Measurements from ENCODE around the gene SH3PXD2B.

SH3PXD2B gene

DNA sequence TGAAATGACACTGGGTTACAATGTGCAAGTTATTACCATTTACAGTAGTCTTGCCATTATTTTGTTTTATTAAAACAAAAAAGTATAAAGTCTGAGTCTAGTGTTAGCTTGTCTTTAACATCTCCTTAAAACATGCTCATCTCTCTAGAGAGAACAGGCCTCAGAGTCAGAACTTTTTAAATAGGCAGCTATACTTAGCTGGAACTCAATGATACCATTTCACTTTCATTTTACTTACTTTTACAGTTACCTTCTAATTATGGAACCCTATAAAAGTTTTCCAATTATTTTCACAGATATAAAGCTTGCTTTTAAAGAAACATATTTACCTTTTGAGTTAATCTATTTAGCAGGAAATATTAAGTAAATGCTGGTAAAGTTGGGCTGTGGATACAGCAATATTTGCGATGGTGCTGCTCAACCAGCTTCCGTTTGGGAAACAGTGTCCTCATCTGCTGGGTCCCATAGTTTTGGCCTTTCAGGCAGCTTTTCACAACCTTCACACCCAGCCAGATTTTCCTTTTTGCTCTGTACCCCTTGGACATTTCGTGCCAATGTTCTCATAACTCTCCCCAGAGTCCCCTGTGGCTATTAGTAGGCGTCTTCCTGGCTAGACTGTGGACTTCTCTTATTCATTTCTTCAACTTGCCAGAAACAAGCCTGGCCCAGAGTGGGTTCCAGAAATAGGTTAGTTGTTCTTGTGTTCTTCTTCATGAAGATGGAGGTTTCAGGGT, 134.4 kb downstream of the SH3PXD2B start:
- 95% methylated on average over 4 of the region's 4 CpGs for WGBS
- no peaks in the 10 kb centered on the region for H3K9me3 ChIP-seq (ENCODE audit: insufficient read depth, low read depth, low read length)
- no peak overlapping the region for H3K9ac ChIP-seq (ENCODE audit: low read depth, low read length)
- H3K4me1 ChIP-seq (ENCODE audit: insufficient read depth, low read length) = no peaks in the 10 kb centered on the region
- H3K27ac ChIP-seq (ENCODE audit: low read depth, low read length) = no peak overlapping the region
- no peak overlapping the region for H3K4me3 ChIP-seq (ENCODE audit: low read length)
- H3K36me3 ChIP-seq (ENCODE audit: insufficient read depth, low read length) = no peaks in the 10 kb centered on the region
- H3K27me3 ChIP-seq (ENCODE audit: insufficient read depth, low read length) = no peaks in the 10 kb centered on the region

DNA sequence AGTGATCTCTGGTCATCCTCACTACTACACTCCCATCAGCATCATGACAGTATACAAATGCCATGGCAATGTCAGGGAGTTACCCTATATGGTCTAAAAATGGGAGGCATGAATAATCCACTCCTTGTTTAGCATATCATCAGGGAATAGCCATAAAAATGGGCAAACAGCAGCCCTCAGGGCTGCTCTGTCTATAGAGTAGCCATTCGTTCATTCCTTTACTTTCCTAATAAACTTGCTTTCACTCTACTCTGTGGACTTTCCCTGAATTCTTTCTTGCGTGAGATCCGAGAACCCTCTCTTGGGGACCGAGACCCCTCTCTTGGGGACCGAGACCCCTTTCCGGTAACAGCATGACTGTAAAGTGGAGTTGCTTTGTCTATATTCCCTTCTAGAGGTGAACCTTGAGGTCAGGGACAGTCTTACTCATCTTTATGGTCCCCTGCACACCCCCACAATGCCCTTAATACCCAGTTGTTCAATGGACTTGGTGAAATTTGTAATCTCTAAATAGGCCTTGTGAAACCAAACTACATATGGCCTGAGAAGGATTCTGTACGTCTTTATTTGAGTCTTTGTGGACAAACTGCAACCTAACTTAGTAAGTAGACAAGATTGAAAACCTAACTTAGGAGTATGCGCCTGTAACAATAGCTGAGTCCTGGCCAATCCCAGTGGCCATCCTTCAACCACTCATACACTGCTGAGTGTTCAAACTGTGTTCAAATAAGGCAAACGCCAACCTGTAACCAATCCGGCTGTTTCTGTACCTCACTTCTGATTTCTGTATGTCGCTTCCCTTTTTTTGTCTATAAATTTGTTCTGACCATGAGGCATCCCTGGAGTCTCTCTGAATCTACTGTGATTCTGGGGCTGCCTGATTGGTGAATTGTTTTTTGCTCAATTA, 138.5 kb downstream of the SH3PXD2B start:
- no peaks in the 10 kb centered on the region for H3K9me3 ChIP-seq (ENCODE audit: insufficient read depth, low read depth, low read length)
- no peak overlapping the region for H3K4me3 ChIP-seq (ENCODE audit: low read length)
- no peaks in the 10 kb centered on the region for H3K27me3 ChIP-seq (ENCODE audit: insufficient read depth, low read length)
- no peak overlapping the region for H3K27ac ChIP-seq (ENCODE audit: low read depth, low read length)
- H3K36me3 ChIP-seq (ENCODE audit: insufficient read depth, low read length) = no peaks in the 10 kb centered on the region
- H3K4me1 ChIP-seq (ENCODE audit: insufficient read depth, low read length) = no peaks in the 10 kb centered on the region
- H3K9ac ChIP-seq (ENCODE audit: low read depth, low read length) = no peak overlapping the region
- WGBS = 93% methylated on average over 11 of the region's 11 CpGs

DNA sequence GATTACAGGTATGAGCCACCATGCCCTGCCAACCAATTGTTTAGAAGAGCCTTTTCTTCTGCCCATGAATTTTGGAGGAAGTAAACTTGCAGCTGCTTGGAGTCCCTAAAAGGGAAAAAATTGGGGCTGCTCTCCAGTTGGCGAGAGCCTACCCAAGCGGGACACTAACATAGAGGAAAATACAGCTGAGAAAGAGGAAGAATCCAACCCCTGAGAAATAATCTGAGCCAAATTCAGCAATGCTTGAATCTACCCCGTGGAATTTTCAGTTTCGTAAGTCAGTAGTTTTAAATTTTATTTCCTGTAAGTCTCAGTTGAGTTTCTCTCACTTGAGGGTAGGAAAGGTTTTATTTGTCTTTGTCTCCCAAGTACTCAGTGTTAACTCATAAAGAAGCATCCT, 140.4 kb downstream of the SH3PXD2B start:
- Histone ChIP-seq H3K27ac (ENCODE audit: low read depth, low read length) (no peak overlapping the region), H3K27me3 (ENCODE audit: insufficient read depth, low read length) (no peaks in the 10 kb centered on the region), H3K4me1 (ENCODE audit: insufficient read depth, low read length) (no peaks in the 10 kb centered on the region; the same call in 1 of the 2 replicates), H3K9me3 (ENCODE audit: insufficient read depth, low read depth, low read length) (no peaks in the 10 kb centered on the region), H3K36me3 (ENCODE audit: insufficient read depth, low read length) (no peaks in the 10 kb centered on the region), H3K4me3 (ENCODE audit: low read length) (no peak overlapping the region), H3K9ac (ENCODE audit: low read depth, low read length) (no peak overlapping the region)
- 93% methylated on average over 4 of the region's 4 CpGs for WGBS

DNA sequence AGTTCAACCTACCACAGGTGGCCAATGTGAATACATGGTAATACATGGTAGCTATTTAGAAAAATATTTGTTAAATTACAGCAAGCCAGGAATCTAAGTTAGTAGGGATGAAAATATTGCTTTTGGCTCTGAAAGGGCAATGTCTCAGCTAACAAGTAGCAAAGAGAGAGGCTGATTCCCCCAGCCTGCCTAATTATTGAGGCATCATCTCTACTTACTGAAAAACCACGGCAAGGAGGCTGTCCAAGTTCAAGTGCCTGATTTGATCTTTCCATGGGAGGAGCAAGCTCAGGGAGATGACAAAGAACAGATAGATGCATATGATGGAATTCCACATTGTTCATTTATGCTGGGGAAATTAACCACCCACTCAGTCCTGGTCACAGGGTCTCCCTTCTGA, 142.0 kb downstream of the SH3PXD2B start:
- Histone ChIP-seq H3K27me3 (ENCODE audit: insufficient read depth, low read length) (no peaks in the 10 kb centered on the region), H3K9me3 (ENCODE audit: insufficient read depth, low read depth, low read length) (no peaks in the 10 kb centered on the region), H3K4me3 (ENCODE audit: low read length) (no peak overlapping the region), H3K27ac (ENCODE audit: low read depth, low read length) (no peak overlapping the region), H3K4me1 (ENCODE audit: insufficient read depth, low read length) (no peaks in the 10 kb centered on the region; the same call in 1 of the 2 replicates), H3K36me3 (ENCODE audit: insufficient read depth, low read length) (no peaks in the 10 kb centered on the region), H3K9ac (ENCODE audit: low read depth, low read length) (no peak overlapping the region)
- 89% methylated on average over 1 of the region's 1 CpG for WGBS

DNA sequence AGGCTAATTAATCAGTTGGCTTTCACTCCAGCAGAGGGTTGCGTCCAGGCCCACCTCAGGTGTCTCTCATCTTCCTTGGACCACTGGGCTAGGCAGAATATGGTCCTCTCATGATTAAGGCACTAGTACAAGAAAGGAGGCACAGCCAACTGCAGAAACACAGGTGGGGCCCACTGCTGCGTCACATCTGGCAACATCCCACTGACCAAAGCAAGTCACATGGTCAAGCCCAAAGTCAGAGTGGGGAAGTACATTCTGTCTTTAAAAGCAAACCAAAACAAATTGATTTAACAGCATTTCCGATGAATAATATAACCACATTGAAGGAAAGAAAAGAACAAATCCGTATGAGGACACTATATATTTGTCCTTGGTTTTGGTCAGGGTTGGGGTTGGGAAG, 142.7 kb downstream of the SH3PXD2B start:
- H3K9me3 ChIP-seq (ENCODE audit: insufficient read depth, low read depth, low read length) = no peaks in the 10 kb centered on the region
- whole genome bisulfite sequencing = 94% methylated on average over 4 of the region's 4 CpGs
- H3K9ac ChIP-seq (ENCODE audit: low read depth, low read length) = no peak overlapping the region
- H3K36me3 ChIP-seq (ENCODE audit: insufficient read depth, low read length) = no peaks in the 10 kb centered on the region
- H3K4me1 ChIP-seq (ENCODE audit: insufficient read depth, low read length) = no peaks in the 10 kb centered on the region; the same call in 1 of the 2 replicates
- no peaks in the 10 kb centered on the region for H3K27me3 ChIP-seq (ENCODE audit: insufficient read depth, low read length)
- no peak overlapping the region for H3K4me3 ChIP-seq (ENCODE audit: low read length)
- H3K27ac ChIP-seq (ENCODE audit: low read depth, low read length) = no peak overlapping the region

DNA sequence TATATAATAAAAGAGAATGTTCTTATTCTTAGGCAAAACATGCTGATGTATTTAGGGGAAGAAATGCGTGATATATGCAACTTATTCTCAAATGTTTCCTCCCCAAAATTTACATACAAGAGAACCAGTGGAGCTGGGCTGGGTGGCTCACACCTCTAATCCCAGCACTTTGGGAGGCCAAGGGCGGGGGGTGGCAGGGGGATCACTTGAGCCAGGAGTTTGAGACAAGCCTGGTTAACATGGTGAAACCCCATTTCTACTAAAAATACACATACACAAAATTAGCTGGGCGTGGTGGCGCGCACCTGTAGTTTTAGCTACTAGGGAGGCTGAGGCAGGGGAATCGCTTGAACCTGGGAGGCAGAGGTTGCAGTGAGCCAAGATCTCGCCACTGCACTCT, 143.3 kb downstream of the SH3PXD2B start:
- Histone ChIP-seq H3K36me3 (ENCODE audit: insufficient read depth, low read length) (no peaks in the 10 kb centered on the region), H3K9ac (ENCODE audit: low read depth, low read length) (no peak overlapping the region), H3K4me3 (ENCODE audit: low read length) (no peak overlapping the region), H3K9me3 (ENCODE audit: insufficient read depth, low read depth, low read length) (no peaks in the 10 kb centered on the region), H3K4me1 (ENCODE audit: insufficient read depth, low read length) (no peaks in the 10 kb centered on the region; the same call in 1 of the 2 replicates), H3K27me3 (ENCODE audit: insufficient read depth, low read length) (no peaks in the 10 kb centered on the region), H3K27ac (ENCODE audit: low read depth, low read length) (no peak overlapping the region)
- 94% methylated on average over 6 of the region's 7 CpGs for WGBS

DNA sequence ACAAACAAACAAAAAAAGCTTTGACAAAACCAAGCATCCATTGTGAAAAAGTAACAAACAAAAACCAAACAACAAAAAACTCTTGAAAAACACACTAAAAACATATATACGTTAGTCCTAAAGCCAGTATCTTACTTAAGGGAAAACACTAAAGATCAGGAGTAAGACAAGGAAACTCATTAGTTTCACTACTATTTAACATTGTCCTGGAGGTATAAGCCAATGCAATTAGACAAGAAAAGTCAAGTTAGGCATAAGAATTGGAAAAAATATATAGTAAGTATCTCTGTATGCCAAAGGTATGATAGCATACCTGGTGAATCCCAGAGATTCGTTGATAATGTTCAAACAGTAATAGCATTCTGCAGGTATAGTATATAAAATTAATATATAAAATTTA, 148.9 kb downstream of the SH3PXD2B start:
- H3K4me3 ChIP-seq (ENCODE audit: low read length) = no peak overlapping the region
- no peak overlapping the region for H3K9ac ChIP-seq (ENCODE audit: low read depth, low read length)
- no peaks in the 10 kb centered on the region for H3K27me3 ChIP-seq (ENCODE audit: insufficient read depth, low read length)
- H3K4me1 ChIP-seq (ENCODE audit: insufficient read depth, low read length) = peaks cover 4% of the 10 kb centered on the region; the same call in 1 of the 2 replicates
- H3K27ac ChIP-seq (ENCODE audit: low read depth, low read length) = no peak overlapping the region
- 100% methylated on average over 1 of the region's 2 CpGs for WGBS
- H3K9me3 ChIP-seq (ENCODE audit: insufficient read depth, low read depth, low read length) = peaks cover 9% of the 10 kb centered on the region
- H3K36me3 ChIP-seq (ENCODE audit: insufficient read depth, low read length) = no peaks in the 10 kb centered on the region

DNA sequence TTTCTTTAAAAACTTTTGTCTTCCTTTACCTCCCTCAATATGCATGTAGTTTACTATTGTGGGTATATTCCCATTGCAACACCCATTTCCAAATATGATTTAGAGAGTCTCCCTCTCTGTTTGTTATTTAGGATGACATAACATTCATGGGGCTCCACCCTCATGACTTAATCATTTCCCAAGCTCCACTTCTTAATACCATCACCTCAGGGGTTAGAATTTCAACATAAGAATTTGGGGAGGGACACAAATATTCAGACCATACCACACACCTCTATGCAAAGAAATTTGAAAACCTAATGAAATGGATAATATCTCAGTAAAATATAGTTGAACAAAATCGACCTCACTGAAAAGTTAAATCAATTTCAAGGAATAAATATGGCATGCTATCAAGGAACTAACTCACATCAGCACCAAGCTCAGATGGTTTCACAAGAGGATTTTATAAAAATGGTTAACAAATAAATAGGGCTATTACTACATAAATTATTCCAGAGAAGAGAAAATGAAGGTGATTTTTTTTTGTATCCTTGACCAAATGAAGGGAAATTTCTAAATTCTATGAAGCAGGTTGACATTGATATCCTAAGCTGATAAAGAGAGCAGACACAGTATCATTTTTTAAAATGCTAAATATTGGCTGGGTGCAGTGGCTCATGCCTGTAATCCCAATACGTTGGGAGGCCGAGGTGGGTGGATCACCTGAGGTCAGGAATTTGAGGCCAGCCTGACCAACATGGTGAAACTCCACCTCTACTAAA, 150.6 kb downstream of the SH3PXD2B start:
- Histone ChIP-seq H3K27me3 (ENCODE audit: insufficient read depth, low read length) (no peaks in the 10 kb centered on the region), H3K9me3 (ENCODE audit: insufficient read depth, low read depth, low read length) (peaks cover 9% of the 10 kb centered on the region), H3K4me1 (ENCODE audit: insufficient read depth, low read length) (0 out of 2 replicates have a peak, but pooled peaks cover 4% of the 10 kb centered on the region), H3K9ac (ENCODE audit: low read depth, low read length) (no peak overlapping the region), H3K4me3 (ENCODE audit: low read length) (no peak overlapping the region), H3K36me3 (ENCODE audit: insufficient read depth, low read length) (no peaks in the 10 kb centered on the region), H3K27ac (ENCODE audit: low read depth, low read length) (no peak overlapping the region)
- 92% methylated on average over 2 of the region's 3 CpGs for WGBS

DNA sequence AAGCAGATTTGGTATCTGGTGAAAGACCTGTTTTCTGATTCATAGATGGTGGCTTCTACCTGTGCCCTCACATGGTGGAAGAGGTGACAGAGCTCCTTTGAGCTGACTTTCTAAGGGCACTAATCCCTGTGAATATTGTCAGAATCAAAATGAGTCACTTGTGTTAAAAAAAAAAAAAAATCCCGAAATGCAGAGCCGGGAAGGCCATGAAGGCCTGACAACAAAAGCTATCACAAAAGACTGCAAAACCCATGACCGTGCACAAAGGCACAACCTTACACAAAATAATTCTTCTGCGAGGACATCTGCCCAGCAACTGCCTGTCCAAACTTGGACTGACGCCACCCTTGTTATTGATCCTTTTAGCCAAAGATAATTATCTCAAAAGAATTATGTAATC, 151.2 kb downstream of the SH3PXD2B start:
- Histone ChIP-seq H3K4me1 (ENCODE audit: insufficient read depth, low read length) (0 out of 2 replicates have a peak, but pooled peaks cover 4% of the 10 kb centered on the region), H3K9me3 (ENCODE audit: insufficient read depth, low read depth, low read length) (peaks cover 9% of the 10 kb centered on the region), H3K27ac (ENCODE audit: low read depth, low read length) (no peak overlapping the region), H3K4me3 (ENCODE audit: low read length) (no peak overlapping the region), H3K9ac (ENCODE audit: low read depth, low read length) (no peak overlapping the region), H3K36me3 (ENCODE audit: insufficient read depth, low read length) (no peaks in the 10 kb centered on the region), H3K27me3 (ENCODE audit: insufficient read depth, low read length) (no peaks in the 10 kb centered on the region)
- WGBS = 80% methylated on average over 5 of the region's 5 CpGs

DNA sequence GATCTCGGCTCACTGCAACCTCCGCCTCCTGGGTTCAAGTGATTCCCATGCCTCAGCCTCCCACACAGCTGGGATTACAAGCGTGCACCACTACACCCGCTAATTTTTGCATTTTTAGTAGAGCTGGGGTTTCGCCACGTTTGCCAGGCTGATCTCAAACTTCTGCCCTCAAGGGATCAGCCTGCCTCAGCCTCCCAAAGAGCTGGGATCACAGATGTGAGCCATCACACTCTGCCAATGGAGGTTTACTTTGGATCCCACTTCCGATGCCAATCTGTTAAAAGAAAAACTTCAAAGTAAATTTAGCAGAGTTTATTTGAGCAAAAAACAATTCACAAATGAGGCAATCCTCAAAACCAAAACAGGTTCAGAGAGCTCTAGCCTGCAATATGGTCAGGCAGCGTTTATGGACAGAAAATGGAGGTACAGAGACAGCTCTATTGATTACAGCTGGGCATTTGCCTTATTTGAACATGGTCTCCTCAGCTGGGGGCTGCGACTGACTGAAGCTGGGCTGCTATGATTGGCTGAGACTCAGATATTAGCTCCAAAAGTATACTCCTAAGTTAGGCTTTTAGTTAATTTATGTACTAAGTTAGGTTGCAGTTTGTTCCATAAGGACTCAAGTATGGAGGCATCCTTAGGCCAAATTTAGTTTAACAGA, 152.1 kb downstream of the SH3PXD2B start:
- WGBS = 84% methylated on average over 9 of the region's 9 CpGs
- H3K9me3 ChIP-seq (ENCODE audit: insufficient read depth, low read depth, low read length) = peaks cover 9% of the 10 kb centered on the region
- no peaks in the 10 kb centered on the region for H3K27me3 ChIP-seq (ENCODE audit: insufficient read depth, low read length)
- 0 out of 2 replicates have a peak, but pooled peaks cover 4% of the 10 kb centered on the region for H3K4me1 ChIP-seq (ENCODE audit: insufficient read depth, low read length)
- H3K4me3 ChIP-seq (ENCODE audit: low read length) = no peak overlapping the region
- no peaks in the 10 kb centered on the region for H3K36me3 ChIP-seq (ENCODE audit: insufficient read depth, low read length)
- no peak overlapping the region for H3K9ac ChIP-seq (ENCODE audit: low read depth, low read length)
- no peak overlapping the region for H3K27ac ChIP-seq (ENCODE audit: low read depth, low read length)
